NCI-H2227 (cell line): ENCODE measurements around the gene NPAS2.

Experiments
- DNase-seq: peaks from one replicate; lab custom pipeline; 2025; ENCODE audit not compliant: unreplicated experiment; lab: John Stamatoyannopoulos, UW

The NPAS2 gene

GRCh38 chr2:101037161-101037755 lies 217.3 kb downstream of the NPAS2 start:
- DNase-seq, result no peak

- no peak for DNase-seq
Observed at GRCh38 chr2:101038455-101039255, 218.7 kb downstream of the NPAS2 start.

- DNase-seq, result no peak
Observed at GRCh38 chr2:101040072-101040471, 220.1 kb downstream of the NPAS2 start.

- DNase-seq, result no peak
Observed at GRCh38 chr2:101040761-101041160, 220.8 kb downstream of the NPAS2 start.

GRCh38 chr2:101041413-101041812 lies 221.5 kb downstream of the NPAS2 start:
- DNase-seq, result no peak

- DNase-seq, result no peak
Observed at GRCh38 chr2:101045330-101045729, 225.4 kb downstream of the NPAS2 start.
